Activated T-cell treated with anti-CD3 and anti-CD28 coated beads for 4 hours (primary cell): Measurements from ENCODE around the gene FITM1.
A peak's percentile ranks its signal among the peaks of the same experiment; 100 is the strongest.
"Not testable (repeated sequence)": the region's sequence is repeated elsewhere in the genome, so short reads cannot be mapped to it uniquely, and the experiment has no call there.

ENCODE experiments used
- DNase-seq: peaks from one replicate; pipeline ENCODE4 v3.0.0-alpha.2; 2020

Gene FITM1

DNA sequence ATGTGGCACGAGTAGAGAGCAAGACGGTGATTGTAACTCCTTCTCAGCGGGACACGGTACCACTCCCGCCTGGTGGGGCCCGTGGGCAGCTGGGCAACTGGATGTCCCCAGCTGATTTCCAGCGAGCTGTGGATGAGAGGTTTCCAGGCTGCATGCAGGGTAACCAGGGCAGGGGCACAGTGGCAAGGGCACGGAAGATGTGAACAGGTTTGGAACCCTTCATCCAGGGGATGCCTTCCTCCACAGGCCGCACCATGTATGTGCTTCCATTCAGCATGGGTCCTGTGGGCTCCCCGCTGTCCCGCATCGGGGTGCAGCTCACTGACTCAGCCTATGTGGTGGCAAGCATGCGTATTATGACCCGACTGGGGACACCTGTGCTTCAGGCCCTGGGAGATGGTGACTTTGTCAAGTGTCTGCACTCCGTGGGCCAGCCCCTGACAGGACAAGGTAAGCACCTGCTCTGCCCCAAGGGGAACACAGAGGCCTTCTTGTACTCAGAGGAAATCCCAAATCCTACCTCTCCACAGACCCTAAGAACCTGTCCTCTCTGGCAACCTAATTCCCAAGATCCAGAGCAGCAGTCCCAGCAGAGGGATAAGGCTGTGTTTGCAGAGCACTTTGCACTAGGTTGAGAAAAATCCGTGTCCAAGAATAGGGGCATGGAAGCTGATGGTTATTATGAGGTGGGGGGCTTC lies 32.1 kb upstream of the FITM1 start:
- DNase-seq, result no peak

DNA sequence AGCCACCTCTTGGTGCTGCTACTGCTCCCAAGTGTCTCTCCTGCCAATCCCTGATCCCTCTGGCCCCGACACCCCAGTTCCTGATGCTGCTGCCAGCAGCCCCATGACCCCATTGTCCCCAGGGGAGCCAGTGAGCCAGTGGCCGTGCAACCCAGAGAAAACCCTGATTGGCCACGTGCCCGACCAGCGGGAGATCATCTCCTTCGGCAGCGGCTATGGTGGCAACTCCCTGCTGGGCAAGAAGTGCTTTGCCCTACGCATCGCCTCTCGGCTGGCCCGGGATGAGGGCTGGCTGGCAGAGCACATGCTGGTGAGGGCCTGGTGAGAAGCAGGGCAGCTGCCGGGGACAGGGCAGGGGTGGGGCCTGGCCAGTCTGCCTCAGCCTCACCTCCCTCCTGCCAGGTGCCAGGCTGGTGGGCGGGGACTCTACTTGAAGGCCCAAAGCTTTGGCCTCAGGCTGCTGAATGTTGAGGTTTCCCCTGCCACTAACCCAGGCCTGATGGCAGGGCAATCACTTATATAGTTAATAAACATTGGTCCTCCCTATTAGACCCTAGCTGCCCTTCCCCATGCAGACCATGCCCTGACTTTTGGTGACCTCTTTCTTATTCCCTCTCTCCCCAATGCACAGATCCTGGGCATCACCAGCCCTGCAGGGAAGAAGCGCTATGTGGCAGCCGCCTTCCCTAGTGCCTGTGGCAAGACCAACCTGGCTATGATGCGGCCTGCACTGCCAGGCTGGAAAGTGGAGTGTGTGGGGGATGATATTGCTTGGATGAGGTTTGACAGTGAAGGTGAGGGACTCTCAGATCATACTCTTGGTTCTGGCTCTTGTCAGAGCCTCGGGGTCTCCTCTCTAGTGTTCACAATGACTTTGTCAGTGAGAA lies 31.3 kb upstream of the FITM1 start:
- no peak for DNase-seq

DNA sequence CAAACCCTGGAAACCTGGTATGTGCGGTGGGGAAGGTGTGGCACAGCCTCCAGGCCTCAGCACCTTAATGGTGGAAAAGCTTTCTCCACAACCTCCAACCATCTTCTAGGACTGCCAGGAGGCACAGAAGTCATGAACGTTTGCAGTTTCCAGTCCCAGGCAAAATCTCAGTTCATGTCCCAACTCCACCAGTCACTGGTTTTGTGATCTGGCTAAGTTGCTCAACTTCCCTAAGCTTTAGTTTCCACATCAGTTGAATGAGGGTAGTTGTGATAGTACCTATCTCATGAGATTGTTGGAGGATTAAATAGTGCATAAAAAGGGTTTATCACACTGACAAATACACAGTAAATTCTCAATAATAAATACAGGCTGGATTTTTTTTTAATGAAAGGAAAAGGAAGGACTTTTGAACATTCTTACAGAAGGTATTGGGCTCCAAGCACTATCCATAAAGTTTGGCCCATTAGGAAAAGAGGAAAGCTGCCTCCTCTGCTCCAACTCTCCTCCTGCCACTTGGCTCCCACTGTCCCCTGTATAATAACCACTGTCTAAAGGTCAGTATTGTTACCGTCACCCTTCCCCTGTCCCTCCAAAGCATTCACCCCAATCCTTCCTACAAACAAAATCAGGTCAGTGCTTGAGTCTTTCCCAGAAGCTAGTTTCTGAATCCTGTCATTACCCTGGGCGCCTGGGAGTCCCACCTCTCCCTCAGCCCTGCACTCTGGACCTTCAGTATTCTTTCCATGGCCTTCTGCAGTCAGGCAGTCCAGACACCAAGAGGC lies 30.1 kb upstream of the FITM1 start:
- no peak for DNase-seq

DNA sequence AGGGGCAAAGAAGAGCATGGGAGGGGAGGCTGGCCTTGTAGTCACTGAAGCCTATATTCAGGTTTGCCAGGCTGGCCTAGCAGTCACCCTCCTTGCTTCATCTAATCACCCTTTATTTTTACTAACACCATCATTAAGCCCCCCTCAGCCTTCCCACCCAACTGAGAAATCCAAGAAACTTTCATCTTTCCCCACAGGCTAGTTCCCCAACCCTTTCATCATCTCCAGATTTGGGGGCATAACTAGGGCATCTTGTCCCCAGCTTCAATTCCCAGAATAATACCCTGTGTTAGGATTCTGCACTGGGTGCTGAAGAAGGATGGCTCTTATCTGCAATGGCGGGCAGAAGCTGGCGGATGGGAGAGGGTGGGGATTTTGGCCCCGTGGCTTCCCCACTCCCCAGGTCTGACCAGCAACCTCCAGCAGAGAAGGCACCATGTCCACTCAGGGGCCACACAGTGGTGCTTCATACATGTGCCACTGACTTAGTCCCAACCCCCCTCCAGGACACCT lies 29.4 kb upstream of the FITM1 start:
- no peak for DNase-seq

DNA sequence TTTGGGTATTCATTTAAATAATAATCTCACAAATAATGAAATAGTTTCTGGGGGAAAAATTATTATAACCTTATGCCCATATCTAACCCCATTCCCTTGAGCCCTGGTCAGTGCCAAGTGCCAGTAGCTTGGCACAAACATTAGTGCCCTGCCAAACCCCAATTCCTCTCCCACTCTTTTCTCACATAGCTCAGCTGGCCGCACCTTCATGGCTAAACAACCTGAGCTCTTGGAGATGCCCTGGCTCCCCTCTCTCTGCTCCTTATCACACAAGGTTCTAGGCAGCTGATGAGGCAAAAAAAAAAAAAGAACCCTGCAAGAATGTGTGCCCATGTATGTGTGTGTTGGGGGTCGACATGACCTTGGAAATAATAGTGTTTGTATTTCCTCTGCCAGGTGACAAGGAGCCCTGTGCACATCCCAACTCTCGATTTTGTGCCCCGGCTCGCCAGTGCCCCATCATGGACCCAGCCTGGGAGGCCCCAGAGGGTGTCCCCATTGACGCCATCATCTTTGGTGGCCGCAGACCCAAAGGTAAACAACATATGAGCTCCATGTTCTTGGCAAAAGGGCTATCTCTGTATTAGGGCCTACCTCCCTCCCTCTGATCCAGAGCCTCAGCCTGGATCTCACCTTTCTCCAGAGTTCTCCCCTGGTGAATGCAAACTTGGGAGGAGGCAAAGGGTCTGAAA lies 28.0 kb upstream of the FITM1 start:
- no peak for DNase-seq

DNA sequence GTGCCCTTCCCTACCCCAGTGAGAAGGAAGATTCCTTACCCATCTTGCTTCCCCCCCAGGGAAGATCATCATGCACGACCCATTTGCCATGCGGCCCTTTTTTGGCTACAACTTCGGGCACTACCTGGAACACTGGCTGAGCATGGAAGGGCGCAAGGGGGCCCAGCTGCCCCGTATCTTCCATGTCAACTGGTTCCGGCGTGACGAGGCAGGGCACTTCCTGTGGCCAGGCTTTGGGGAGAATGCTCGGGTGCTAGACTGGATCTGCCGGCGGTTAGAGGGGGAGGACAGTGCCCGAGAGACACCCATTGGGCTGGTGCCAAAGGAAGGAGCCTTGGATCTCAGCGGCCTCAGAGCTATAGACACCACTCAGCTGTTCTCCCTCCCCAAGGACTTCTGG lies 27.0 kb upstream of the FITM1 start:
- DNase-seq, result no peak

DNA sequence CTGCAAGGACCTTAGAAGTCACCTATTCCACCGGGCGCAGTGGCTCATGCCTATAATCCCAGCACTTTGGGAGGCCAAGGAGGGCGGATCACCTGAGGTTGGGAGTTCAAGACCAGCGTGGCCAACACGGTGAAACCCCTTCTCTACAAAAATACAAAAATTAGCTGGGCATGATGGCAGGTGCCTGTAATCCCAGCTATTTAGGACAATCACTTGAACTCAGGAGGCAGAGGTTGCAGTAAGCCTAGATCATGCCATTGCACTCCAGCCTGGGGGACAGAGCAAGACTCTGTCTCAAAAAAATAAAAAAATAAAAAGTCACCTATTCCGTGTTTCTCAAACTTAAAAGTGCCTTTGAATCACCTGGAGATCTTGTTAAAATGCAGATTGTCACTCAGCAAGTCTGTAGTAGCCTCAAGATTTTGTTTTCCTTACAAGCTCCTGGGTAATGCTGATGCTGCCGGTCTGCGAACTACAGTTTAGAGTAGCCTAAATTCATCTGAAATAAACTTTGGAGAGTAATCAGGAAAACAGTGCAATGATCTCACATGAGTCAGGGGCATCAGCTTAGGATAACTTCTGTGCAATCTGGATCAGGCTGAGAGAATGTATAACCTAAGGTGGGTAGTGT lies 24.7 kb upstream of the FITM1 start:
- not testable (repeated sequence) for DNase-seq

DNA sequence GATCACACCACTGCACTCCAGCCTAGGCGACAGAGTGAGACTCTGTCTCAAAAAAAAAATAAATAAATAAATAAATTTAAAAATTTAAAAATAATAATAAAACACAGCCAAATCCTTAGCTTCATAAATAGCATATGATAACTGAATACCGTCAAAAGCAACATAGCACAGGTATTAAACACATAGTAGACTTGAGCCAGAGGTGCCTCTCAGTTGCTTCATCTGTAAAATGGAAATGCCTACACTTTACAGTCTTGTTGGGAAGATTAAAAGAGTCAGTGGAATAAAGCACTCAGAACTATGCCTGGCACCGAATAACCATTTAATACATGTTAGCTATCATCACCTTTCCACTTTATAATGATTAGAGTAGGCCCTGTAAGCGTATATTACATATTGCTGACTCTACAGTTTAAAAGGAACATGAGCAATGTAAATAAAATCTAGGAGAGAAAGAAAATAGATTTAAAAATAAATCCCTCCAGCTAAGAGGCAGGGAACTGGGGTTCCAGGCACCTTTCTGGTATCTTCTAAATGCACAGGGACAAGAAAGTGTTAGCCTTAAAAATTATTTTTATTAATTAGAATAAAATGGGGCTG lies 23.7 kb upstream of the FITM1 start:
- DNase-seq, result no peak

DNA sequence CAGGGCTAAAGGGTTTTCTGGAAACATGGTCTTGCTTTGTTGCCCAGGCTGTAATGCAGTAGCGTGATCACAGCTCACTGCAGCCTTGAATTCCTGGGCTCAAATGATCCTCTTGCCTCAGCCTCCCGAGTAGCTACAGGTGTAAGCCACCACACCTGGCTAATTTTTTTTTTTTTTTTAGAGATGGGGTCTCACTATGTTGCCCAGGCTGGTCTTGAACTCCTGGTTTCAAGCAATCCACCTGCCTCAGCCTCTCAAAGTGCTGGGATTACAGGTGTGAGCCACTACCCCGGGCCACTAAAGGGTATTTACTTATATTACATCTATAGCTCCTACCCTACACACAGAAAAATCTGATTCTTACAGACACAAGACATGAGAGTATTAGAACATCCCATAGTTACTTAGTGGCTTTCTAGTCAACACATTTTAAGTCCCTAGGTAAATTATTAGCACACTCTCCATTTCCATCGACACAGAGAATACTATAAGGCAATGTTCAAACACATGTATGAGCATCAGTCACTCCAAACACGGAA lies 22.1 kb upstream of the FITM1 start:
- no peak for DNase-seq

DNA sequence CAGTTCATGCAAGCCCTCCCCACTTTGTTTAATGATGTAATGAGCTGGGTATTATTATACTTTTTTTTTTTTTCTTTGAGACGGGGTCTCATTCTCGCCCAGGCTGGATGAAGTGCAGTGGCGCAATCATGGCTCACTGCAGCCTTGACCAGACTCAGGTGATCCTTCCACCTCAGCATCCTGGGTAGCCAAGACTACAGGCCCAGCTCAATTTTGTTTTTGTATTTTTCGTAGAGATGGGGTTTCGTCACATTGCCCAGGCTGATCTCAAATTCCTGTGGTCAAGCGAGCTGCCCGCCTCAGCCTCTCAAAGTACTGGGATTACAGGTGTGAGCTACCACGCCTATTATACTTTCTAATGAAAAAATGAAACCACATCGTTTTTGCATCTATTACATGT lies 20.4 kb upstream of the FITM1 start:
- no peak for DNase-seq

DNA sequence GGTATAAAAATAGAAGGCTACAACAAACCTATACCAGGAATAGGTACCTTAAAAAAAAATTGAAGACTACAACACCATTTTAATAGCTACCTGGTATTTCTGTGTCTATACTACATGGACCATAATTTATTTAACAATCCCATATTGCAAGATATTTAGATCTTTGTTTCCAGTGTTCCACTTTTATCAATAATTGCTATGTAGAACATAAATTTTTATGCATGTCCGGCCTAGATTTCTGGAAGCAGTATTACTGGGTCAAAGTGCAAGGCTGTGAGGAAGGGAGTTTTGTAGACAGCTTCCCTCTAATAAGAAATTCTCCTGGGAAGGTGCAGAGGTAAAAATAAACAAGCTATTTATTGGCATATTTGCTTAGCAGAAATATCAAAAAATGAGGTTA lies 19.9 kb upstream of the FITM1 start:
- DNase-seq, result no peak

DNA sequence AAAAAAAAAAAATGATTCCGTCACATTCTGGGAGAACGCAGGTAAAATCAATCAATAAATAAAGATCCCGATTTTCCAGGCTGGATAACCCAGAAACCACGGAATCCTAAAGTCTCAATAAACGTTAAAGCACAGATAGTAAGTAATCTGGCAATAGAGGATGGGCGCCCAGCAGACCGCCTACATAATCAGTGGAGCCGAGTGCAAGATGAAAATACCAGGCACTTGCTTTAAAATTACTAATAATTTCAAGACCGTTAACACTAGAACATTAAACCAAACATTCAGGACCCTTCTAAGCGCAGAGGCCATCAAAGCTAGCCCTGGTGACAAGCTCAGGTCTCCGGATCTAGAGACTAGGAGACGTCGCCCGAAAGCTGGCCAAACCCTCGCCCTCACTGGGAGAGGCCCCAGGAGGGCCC lies 17.1 kb upstream of the FITM1 start:
- DNase-seq, result no peak

DNA sequence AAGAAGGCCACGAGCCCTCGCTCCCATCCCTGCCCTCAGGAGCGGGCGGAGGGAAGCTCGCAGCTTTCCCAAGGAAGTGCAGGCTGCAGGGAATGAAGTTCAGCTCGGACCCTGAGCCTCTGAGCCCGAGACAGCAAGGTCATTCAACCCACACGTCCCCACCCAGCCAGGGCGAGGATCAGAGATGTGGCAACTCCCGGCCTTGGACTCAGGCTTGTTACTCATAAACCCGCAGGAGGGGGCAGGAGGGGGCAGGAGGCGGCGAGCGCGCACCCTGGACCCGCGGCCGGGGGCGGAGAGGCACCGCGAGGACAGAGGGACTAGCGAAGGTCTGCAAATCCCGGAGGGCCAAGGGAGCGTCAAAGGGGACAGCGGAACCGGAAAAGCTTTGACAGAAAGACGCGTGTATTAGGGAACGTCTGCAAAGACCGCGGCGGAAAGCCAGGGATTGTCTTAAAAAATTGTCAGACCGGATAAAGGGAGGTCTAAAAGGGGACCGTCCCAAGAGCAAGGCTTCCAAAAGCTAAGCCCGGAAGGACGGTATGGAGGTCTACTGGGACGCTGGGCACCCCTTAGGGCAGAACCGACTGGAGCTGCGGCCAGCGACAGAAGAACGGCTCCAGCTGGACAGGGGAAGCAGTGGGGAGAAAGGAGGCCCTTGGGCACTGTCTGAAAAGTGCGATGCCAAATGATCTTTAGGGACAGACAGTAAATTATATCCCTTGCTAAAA lies 16.5 kb upstream of the FITM1 start:
- peak; percentile 50 for DNase-seq

DNA sequence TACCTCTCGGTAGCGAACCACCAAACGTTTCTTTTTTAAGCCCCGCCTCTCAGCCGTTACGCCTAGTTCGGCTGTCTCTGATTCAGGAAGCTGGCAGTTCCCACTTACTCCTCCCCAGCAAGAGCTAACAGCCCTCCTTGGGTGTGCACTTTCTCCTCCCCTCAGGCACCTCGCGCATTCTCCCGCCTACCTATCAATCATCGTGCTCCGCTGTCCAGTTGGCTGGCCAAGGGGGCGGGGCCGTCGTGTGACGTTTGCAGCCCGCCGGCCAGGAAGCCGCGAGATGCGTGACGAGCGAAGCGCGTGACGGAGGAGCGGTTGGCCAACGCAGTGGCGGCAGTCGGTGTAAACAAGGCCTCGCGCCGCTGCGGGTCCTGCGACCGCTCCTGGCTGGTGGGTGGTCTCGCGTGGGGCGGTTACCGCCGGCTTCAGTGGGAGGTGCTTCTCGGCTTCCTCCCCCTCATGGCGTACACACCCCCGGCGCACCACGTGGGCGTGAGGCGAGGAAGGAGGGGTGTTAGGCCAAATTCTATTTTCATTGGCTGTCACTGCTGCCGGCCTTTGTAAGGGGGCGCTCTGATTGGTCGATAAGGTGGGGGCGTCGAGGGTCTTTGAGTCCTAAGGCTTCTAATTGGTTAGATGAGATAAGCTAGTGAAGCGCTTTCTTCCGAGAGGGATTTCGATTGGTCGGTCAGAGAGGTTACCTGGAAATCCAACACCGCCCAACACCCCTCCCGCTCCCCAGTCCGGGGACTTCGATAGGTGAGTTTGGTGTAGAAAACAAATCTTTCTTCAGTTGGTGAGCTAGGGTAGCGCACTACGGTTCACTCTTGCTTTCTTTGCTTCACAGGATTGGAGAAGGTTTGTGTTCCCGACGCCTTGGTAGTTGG lies 15.7 kb upstream of the FITM1 start, which contains the start of the genes DCAF11 and NRL:
Gene DCAF11, plus strand, starts transcription at position 246 of the 890 bp plus-strand sequence. CDS start 818 bp downstream, outside the sequence.
Gene NRL, minus strand, starts transcription at position 418 of the 890 bp plus-strand sequence. CDS start 32,101 bp downstream, outside the sequence.
- peak; percentile 99 for DNase-seq

DNA sequence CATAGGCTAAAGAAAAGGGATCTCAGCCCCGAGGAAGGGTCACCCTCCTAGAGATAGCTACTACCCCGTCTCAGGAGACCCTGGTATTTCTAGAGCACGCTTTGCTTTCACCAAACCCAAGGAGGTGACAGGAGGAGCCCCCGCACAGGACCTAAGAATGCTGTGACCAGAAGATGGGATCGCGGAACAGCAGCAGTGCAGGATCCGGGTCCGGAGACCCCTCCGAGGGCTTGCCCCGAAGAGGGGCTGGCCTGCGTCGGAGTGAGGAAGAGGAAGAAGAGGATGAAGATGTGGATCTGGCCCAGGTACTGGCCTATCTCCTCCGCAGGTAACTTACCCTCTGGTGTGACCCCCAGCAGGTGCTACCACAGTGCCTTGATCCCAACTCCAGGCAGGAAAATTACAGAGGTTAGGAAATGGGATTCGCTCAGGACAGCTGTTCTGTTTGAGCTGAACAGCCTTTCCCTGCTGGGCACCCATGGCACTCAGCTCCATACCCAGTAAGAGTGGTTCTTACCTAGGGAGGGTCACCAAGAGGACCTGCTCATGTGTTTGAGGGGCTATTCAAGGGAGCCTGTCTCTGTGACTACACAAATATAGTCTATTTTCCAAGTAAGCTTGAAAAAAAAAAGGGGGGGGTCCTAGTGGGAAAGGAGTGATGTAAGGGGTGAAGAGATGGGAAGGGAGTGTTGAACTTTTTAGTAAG lies 14.9 kb upstream of the FITM1 start:
- DNase-seq, result no peak

DNA sequence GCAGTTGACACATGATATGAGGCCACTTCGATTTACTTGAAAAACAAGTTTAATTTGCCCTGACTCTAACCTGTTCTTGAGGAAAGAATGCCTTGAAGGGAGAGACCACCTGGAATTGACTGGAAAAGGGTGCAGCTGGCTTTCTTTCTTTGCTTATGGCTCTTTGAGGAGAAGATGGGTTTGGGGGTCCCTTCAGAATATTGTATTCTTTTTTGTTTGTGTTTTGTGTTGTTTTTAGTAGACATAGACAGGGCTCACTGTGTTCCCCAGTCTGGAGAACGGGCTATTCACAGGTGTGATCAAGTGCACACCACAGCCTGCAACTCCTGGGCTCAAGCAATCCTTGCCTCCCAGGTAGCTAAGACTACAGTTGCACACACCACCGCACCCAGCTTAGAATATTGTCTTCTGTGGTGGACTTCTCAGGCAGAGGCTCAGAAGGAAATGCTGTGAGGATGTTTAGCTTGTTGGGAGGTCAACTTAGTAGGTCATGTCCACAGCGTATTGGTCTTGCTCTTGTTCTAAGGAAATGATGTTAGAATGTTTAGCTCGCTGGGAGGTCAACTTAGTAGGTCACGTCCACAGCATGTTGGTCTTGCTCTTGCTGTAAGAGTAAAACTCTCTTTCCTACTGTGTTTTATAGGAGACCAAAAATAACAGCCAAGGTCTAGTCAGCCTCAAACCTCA lies 14.2 kb upstream of the FITM1 start:
- no peak for DNase-seq

DNA sequence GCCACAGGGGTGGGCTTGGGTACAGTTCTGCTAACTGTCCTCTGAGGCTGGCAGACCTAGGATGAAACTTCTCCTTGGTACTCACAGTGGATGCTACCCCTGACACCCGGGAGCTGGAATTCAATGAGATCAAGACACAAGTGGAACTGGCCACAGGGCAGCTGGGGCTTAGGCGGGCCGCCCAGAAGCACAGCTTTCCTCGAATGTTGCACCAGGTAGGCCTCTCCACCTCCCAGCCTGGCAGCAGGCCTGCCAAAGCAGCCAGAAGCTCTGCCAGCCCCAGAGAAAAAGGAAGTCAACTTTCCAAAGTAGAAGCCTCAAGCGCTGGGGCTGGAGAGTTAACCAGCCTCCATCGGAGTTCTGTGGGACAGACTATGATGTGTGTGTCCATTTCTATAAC lies 13.3 kb upstream of the FITM1 start:
- no peak for DNase-seq

DNA sequence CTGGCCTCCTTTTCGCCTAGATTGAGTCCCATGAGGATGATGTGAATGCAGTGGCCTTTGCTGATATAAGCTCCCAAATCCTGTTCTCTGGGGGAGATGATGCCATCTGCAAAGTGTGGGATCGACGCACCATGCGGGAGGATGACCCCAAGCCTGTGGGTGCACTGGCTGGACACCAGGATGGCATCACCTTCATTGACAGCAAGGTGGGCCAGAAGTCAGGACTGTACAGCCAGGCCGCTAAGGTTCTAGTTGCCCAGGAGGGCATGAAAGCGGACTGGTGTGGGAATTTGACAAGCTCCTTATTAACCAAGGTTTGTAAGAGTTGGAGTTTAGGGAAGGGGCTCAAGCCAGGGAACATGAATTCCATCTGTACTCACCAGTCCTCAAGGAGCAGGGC lies 10.8 kb upstream of the FITM1 start:
- no peak for DNase-seq
